ENCODE data around the gene PEAK3. TPM values are rescaled to one million over a fixed set of nuclear protein-coding genes. Genes with fewer than 3 reads are reported as not detected.

Gene PEAK3
- total RNA-seq, 4 donors from 2014 or later: 0.30 to 0.97 (median 0.76) TPM

GRCh38 chr19:2227415-2228156, 54.4 kb downstream of the PEAK3 start:
- 40 to 76% methylated on average over 44 to 48 of the region's 67 CpGs for WGBS, 2 donors
- no peak for DNase-seq (ENCODE audit: low spot score in 2 of 2)
- intact Hi-C loops (cut with DNase I; ENCODE audit: low total_unique reads): no loop called here
- TF ChIP-seq, protein P1, sequence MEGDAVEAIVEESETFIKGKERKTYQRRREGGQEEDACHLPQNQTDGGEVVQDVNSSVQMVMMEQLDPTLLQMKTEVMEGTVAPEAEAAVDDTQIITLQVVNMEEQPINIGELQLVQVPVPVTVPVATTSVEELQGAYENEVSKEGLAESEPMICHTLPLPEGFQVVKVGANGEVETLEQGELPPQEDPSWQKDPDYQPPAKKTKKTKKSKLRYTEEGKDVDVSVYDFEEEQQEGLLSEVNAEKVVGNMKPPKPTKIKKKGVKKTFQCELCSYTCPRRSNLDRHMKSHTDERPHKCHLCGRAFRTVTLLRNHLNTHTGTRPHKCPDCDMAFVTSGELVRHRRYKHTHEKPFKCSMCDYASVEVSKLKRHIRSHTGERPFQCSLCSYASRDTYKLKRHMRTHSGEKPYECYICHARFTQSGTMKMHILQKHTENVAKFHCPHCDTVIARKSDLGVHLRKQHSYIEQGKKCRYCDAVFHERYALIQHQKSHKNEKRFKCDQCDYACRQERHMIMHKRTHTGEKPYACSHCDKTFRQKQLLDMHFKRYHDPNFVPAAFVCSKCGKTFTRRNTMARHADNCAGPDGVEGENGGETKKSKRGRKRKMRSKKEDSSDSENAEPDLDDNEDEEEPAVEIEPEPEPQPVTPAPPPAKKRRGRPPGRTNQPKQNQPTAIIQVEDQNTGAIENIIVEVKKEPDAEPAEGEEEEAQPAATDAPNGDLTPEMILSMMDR (IDR thresholded peaks at IDR 0.05): no peak
- TF ChIP-seq POLR2A (IDR thresholded peaks at IDR 0.05): no peak
- H3K4me3 ChIP-seq (ENCODE audit: low read depth, poor library complexity, severe bottlenecking): no peak overlapping the region

DNA sequence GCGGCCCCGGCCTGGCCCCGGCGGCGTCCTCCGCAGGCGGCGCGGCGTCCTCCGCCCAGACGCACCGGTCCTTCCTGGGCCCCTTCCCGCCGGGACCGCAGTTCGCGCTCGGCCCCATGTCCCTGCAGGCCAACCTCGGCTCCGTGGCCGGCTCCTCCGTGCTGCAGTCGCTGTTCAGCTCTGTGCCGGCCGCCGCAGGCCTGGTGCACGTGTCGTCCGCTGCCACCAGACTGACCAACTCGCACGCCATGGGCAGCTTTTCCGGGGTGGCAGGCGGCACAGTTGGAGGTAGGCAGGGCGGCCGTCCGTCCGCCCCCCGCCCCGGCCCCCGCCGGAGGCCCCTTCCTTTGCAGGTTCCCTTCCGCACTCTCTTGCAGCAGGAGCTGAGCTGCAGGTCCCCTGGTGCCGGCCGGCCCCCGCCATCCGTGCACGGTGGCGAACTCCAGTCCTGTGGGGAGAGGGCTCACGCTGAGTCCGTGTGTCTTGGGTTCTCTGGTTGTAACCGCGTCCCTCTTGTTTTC, 55.1 kb downstream of the PEAK3 start:
- H3K4me3 ChIP-seq (ENCODE audit: low read depth, poor library complexity, severe bottlenecking): no peak overlapping the region
- DNase-seq (ENCODE audit: low spot score in 2 of 2): no peak
- TF ChIP-seq, protein P1 (IDR thresholded peaks at IDR 0.05): no peak
- TF ChIP-seq POLR2A (IDR thresholded peaks at IDR 0.05): no peak
- intact Hi-C loops (cut with DNase I; ENCODE audit: low total_unique reads): no loop called here
- 93 to 94% methylated on average over 49 to 53 of the region's 53 CpGs for WGBS, 2 donors

DNA sequence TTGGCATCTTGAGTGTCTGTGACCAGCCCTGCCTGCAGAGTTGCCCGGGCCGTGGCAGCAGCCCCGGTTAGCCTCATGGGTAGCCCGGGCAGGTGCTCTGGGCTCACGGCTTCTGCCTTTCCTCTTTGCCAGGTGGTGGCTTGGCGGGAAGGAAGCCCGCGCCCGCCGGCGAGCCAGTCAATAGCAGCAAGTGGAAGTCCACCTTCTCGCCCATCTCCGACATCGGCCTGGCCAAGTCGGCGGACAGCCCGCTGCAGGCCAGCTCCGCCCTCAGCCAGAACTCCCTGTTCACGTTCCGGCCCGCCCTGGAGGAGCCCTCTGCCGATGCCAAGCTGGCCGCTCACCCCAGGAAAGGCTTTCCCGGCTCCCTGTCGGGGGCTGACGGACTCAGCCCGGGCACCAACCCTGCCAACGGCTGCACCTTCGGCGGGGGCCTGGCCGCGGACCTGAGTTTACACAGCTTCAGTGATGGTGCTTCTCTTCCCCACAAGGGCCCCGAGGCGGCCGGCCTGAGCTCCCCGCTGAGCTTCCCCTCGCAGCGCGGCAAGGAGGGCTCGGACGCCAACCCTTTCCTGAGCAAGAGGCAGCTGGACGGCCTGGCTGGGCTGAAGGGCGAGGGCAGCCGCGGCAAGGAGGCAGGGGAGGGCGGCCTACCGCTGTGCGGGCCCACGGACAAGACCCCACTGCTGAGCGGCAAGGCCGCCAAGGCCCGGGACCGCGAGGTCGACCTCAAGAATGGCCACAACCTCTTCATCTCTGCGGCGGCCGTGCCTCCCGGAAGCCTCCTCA, 55.7 kb downstream of the PEAK3 start:
- intact Hi-C loops (cut with DNase I; ENCODE audit: low total_unique reads): no loop called here
- TF ChIP-seq, protein P1 (IDR thresholded peaks at IDR 0.05): no peak
- TF ChIP-seq POLR2A (IDR thresholded peaks at IDR 0.05): no peak
- DNase-seq (ENCODE audit: low spot score in 2 of 2): no peak
- WGBS, 2 donors: 90 to 95% methylated on average over 46 to 58 of the region's 59 CpGs
- no peak overlapping the region for H3K4me3 ChIP-seq (ENCODE audit: low read depth, poor library complexity, severe bottlenecking)

DNA sequence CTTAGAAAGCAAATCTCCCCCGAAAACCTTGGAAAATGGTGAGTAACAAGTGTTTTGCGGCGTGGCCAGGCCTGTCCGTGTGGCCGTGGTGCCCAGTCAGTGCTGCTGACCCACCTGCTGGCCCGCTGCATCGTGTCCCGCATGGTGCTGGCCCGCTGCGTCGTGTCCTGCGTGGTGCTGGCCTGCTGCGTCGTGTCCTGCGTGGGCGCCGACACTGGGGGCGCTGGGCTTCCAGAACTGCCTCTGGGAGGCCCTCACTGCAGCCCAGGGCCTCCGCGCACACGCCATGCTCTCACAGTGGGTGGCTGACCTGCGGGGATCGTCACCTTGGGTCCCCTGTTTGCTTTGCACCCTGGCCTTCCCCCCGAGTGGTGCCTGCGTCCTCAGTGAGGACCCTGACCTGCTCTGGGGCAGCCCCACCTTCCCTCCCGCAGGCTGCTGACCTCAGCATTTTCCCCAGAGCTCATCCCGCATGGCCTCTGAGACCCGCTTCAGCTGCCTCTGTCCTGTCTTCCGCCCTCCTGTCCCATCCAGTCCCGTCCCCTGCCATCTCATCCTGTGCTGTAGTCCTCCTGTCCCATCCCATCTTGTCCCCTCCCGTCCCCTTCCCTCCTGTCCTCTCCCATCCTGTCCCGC, 56.4 kb downstream of the PEAK3 start:
- no peak overlapping the region for H3K4me3 ChIP-seq (ENCODE audit: low read depth, poor library complexity, severe bottlenecking)
- 93 to 96% methylated on average over 32 of the region's 32 CpGs for WGBS, 2 donors
- DNase-seq (ENCODE audit: low spot score in 2 of 2): no peak
- TF ChIP-seq, protein P1 (IDR thresholded peaks at IDR 0.05): no peak
- no peak for TF ChIP-seq POLR2A (IDR thresholded peaks at IDR 0.05)
- intact Hi-C loops (cut with DNase I; ENCODE audit: low total_unique reads): no loop called here

- intact Hi-C loops (cut with DNase I; ENCODE audit: low total_unique reads): no loop called here
- no peak for DNase-seq (ENCODE audit: low spot score in 2 of 2)
- 72 to 82% methylated on average over 13 of the region's 13 CpGs for WGBS, 2 donors
- no peak overlapping the region for H3K4me3 ChIP-seq (ENCODE audit: low read depth, poor library complexity, severe bottlenecking)
- TF ChIP-seq, protein P1 (IDR thresholded peaks at IDR 0.05): no peak
- TF ChIP-seq POLR2A (IDR thresholded peaks at IDR 0.05): no peak
Observed at GRCh38 chr19:2224754-2225349, 57.1 kb downstream of the PEAK3 start.

All from lower leg skin (tissue), 4 donors.